ENCODE data around the gene CSF3R. TPM values are rescaled to one million over a fixed set of nuclear protein-coding genes. Genes with fewer than 3 reads are reported as not detected.

Gene CSF3R
- total RNA-seq, 2 donors from 2014 or later: 5.2 TPM; not detected in 1

GRCh38 chr1:36438715-36439114 lies 44.0 kb downstream of the CSF3R start:
- no peaks in the 10 kb centered on the region for H3K9me3 ChIP-seq
- H3K36me3 ChIP-seq (replicated peaks in 1 of 2; ENCODE audit: insufficient read depth in 1 of 2, low read depth in 2 of 2): no peaks in the 10 kb centered on the region
- no peak overlapping the region for H3K4me3 ChIP-seq
- intact Hi-C loops (cut with DNase I): no loop called here
- H3K27ac ChIP-seq: no peak overlapping the region
- H3K27me3 ChIP-seq: no peaks in the 10 kb centered on the region
- no peak for TF ChIP-seq POLR2A (IDR thresholded peaks at IDR 0.05)
- no peak for TF ChIP-seq CTCF (IDR thresholded peaks at IDR 0.05)
- no peak for ATAC-seq
- no peak for DNase-seq
- 72 to 88% methylated on average over 4 of the region's 4 CpGs for WGBS, 2 donors
- H3K4me1 ChIP-seq: no peaks in the 10 kb centered on the region

GRCh38 chr1:36436821-36437220 lies 45.9 kb downstream of the CSF3R start:
- no peaks in the 10 kb centered on the region for H3K27me3 ChIP-seq
- TF ChIP-seq POLR2A (IDR thresholded peaks at IDR 0.05) (no peak), CTCF (IDR thresholded peaks at IDR 0.05) (no peak)
- peaks cover 13% of the 10 kb centered on the region for H3K4me1 ChIP-seq
- H3K4me3 ChIP-seq: no peak overlapping the region
- no peaks in the 10 kb centered on the region for H3K36me3 ChIP-seq (replicated peaks in 1 of 2; ENCODE audit: insufficient read depth in 1 of 2, low read depth in 2 of 2)
- intact Hi-C loops (cut with DNase I): no loop called here
- 41 to 63% methylated on average over 1 of the region's 1 CpG for WGBS, 2 donors
- DNase-seq: no peak
- H3K27ac ChIP-seq: no peak overlapping the region
- H3K9me3 ChIP-seq: no peaks in the 10 kb centered on the region
- ATAC-seq: no peak

- no peak for ATAC-seq
- H3K4me1 ChIP-seq: peaks cover 13% of the 10 kb centered on the region
- intact Hi-C loops (cut with DNase I): no loop called here
- H3K27me3 ChIP-seq: no peaks in the 10 kb centered on the region
- H3K4me3 ChIP-seq: no peak overlapping the region
- H3K27ac ChIP-seq: peak overlapping the region; percentile 2 to 23 (median 8)
- WGBS, 2 donors: 15 to 43% methylated on average over 1 of the region's 1 CpG
- no peaks in the 10 kb centered on the region for H3K9me3 ChIP-seq
- TF ChIP-seq POLR2A (IDR thresholded peaks at IDR 0.05): no peak
- TF ChIP-seq CTCF (IDR thresholded peaks at IDR 0.05): no peak
- H3K36me3 ChIP-seq (replicated peaks in 1 of 2; ENCODE audit: insufficient read depth in 1 of 2, low read depth in 2 of 2): no peaks in the 10 kb centered on the region
- no peak for DNase-seq
Measured at GRCh38 chr1:36433102-36433501, 49.6 kb downstream of the CSF3R start.

GRCh38 chr1:36432616-36433015 lies 50.1 kb downstream of the CSF3R start:
- Histone ChIP-seq H3K27ac (peak overlapping the region; percentile 2 to 23 (median 8)), H3K4me3 (no peak overlapping the region), H3K36me3 (replicated peaks in 1 of 2; ENCODE audit: insufficient read depth in 1 of 2, low read depth in 2 of 2) (no peaks in the 10 kb centered on the region), H3K27me3 (no peaks in the 10 kb centered on the region), H3K4me1 (peaks cover 13% of the 10 kb centered on the region), H3K9me3 (no peaks in the 10 kb centered on the region)
- intact Hi-C loops (cut with DNase I): no loop called here
- DNase-seq (peak; percentile 29 to 59 (median 43)), ATAC-seq (peak; percentile 84)
- WGBS, 2 donors: 18 to 24% methylated on average over 4 of the region's 4 CpGs
- TF ChIP-seq POLR2A (IDR thresholded peaks at IDR 0.05): no peak
- no peak for TF ChIP-seq CTCF (IDR thresholded peaks at IDR 0.05)

GRCh38 chr1:36425791-36426190 lies 56.9 kb downstream of the CSF3R start:
- no peak overlapping the region for H3K4me3 ChIP-seq
- intact Hi-C loops (cut with DNase I): no loop called here
- WGBS, 2 donors: 71 to 76% methylated on average over 4 of the region's 4 CpGs

More at GRCh38 chr1:36425791-36426190, 56.9 kb downstream of the CSF3R start:
- Histone ChIP-seq H3K36me3 (replicated peaks in 1 of 2; ENCODE audit: insufficient read depth in 1 of 2, low read depth in 2 of 2) (no peaks in the 10 kb centered on the region), H3K27ac (no peak overlapping the region), H3K27me3 (no peaks in the 10 kb centered on the region), H3K4me1 (no peaks in the 10 kb centered on the region), H3K9me3 (no peaks in the 10 kb centered on the region)
- TF ChIP-seq CTCF (IDR thresholded peaks at IDR 0.05) (no peak), POLR2A (IDR thresholded peaks at IDR 0.05) (no peak)
- no peak for DNase-seq
- no peak for ATAC-seq
